NCI-H748 (cell line): ENCODE measurements around the gene STX16.

Source experiments
- DNase-seq: peaks from one replicate; lab custom pipeline; 2025; ENCODE audit not compliant: unreplicated experiment; lab: John Stamatoyannopoulos, UW

Gene STX16

GRCh38 chr20:58650776-58651558 is at the start of gene STX16:
STX16 (plus strand) TSS chr20:58651283; CDS start chr20:58652007, 724 bp downstream.
- DNase-seq, result peak; percentile 87

- no peak for DNase-seq
Observed at GRCh38 chr20:58602124-58602523, 49.0 kb upstream of the STX16 start.

- DNase-seq, result no peak
Observed at GRCh38 chr20:58603721-58604120, 47.4 kb upstream of the STX16 start.

- no peak for DNase-seq
Observed at GRCh38 chr20:58604128-58604881, 46.8 kb upstream of the STX16 start.

- no peak for DNase-seq
Observed at GRCh38 chr20:58605292-58606065, 45.6 kb upstream of the STX16 start.

GRCh38 chr20:58606184-58606583 is 44.9 kb upstream of the STX16 start:
- DNase-seq, result no peak

- no peak for DNase-seq
Observed at GRCh38 chr20:58608096-58608840, 42.8 kb upstream of the STX16 start.

GRCh38 chr20:58609026-58609425 is 42.1 kb upstream of the STX16 start:
- no peak for DNase-seq

GRCh38 chr20:58610071-58610800 is 40.8 kb upstream of the STX16 start:
- no peak for DNase-seq

GRCh38 chr20:58610811-58611210 is 40.3 kb upstream of the STX16 start:
- no peak for DNase-seq

GRCh38 chr20:58611236-58612030 is 39.6 kb upstream of the STX16 start:
- no peak for DNase-seq

GRCh38 chr20:58612121-58612691 is 38.9 kb upstream of the STX16 start:
- no peak for DNase-seq

GRCh38 chr20:58613061-58613854 is 37.8 kb upstream of the STX16 start:
- DNase-seq, result no peak

- no peak for DNase-seq
Observed at GRCh38 chr20:58614366-58614765, 36.7 kb upstream of the STX16 start.

- peak; percentile 18 for DNase-seq
Observed at GRCh38 chr20:58614984-58615760, 35.9 kb upstream of the STX16 start.

GRCh38 chr20:58616411-58616810 is 34.7 kb upstream of the STX16 start:
- DNase-seq, result no peak

GRCh38 chr20:58617158-58617557 is 33.9 kb upstream of the STX16 start:
- DNase-seq, result no peak
